Measurements from ENCODE around the gene PSTPIP2.
A peak's percentile ranks its signal among the peaks of the same experiment; 100 is the strongest.
"Not testable (repeated sequence)": the region's sequence is repeated elsewhere in the genome, so short reads cannot be mapped to it uniquely, and the experiment has no call there.

The PSTPIP2 gene

GRCh38 chr18:45976974-45977373, 95.1 kb downstream of the PSTPIP2 start:
- DNase-seq: no peak

GRCh38 chr18:45976566-45976965, 95.5 kb downstream of the PSTPIP2 start:
- no peak for DNase-seq

- peak; percentile 69 for DNase-seq
Observed at GRCh38 chr18:45974088-45974536, 97.9 kb downstream of the PSTPIP2 start.

- DNase-seq: peak; percentile 95
Observed at GRCh38 chr18:45967007-45967706, 104.9 kb downstream of the PSTPIP2 start, which contains the start of gene EPG5. TSS of gene EPG5 (minus strand) at chr18:45967329. CDS start at chr18:45967239, 90 bp downstream.

GRCh38 chr18:45964913-45965312, 107.1 kb downstream of the PSTPIP2 start:
- DNase-seq: not testable (repeated sequence)

- DNase-seq: no peak
Observed at GRCh38 chr18:45962866-45963265, 109.2 kb downstream of the PSTPIP2 start.

- no peak for DNase-seq
Observed at GRCh38 chr18:45962461-45962860, 109.6 kb downstream of the PSTPIP2 start.

GRCh38 chr18:45959484-45959883, 112.6 kb downstream of the PSTPIP2 start:
- DNase-seq: not testable (repeated sequence)

- DNase-seq: no peak
Observed at GRCh38 chr18:45958730-45959129, 113.3 kb downstream of the PSTPIP2 start.

- DNase-seq: no peak
Observed at GRCh38 chr18:45958027-45958426, 114.0 kb downstream of the PSTPIP2 start.

- DNase-seq: no peak
Observed at GRCh38 chr18:45957100-45957499, 115.0 kb downstream of the PSTPIP2 start.

GRCh38 chr18:45954070-45954934, 117.8 kb downstream of the PSTPIP2 start:
- DNase-seq: no peak

- no peak for DNase-seq
Observed at GRCh38 chr18:45951016-45951714, 120.9 kb downstream of the PSTPIP2 start.

- no peak for DNase-seq
Observed at GRCh38 chr18:45945669-45946068, 126.4 kb downstream of the PSTPIP2 start.

GRCh38 chr18:45940724-45941123, 131.3 kb downstream of the PSTPIP2 start:
- DNase-seq: no peak

- no peak for DNase-seq
Observed at GRCh38 chr18:45939236-45939635, 132.8 kb downstream of the PSTPIP2 start.

- DNase-seq: no peak
Observed at GRCh38 chr18:45938488-45938935, 133.5 kb downstream of the PSTPIP2 start.

- no peak for DNase-seq
Observed at GRCh38 chr18:45935591-45936335, 136.3 kb downstream of the PSTPIP2 start.

Data from NCI-H1105 (cell line).